HG02610 (cell line): Measurements from ENCODE around the gene CTNNA1.
A peak's percentile ranks its signal among the peaks of the same experiment; 100 is the strongest.

Source experiments
- ATAC-seq: cut with Tn5 transposase; IDR thresholded peaks from one replicate; pipeline ENCODE4 v1.9.1; 2021; ENCODE audit warnings: mild to moderate bottlenecking, moderate library complexity; ENCODE audit not compliant: unreplicated experiment

Gene CTNNA1

GRCh38 chr5:138945421-138946240, 192.4 kb downstream of the CTNNA1 start:
- ATAC-seq: no peak

GRCh38 chr5:138946241-138946623, 193.0 kb downstream of the CTNNA1 start:
- ATAC-seq: no peak

GRCh38 chr5:138946831-138947560, 193.8 kb downstream of the CTNNA1 start:
- no peak for ATAC-seq

GRCh38 chr5:138947780-138948179, 194.6 kb downstream of the CTNNA1 start:
- ATAC-seq: no peak

- ATAC-seq: no peak
Observed at GRCh38 chr5:138948471-138949222, 195.4 kb downstream of the CTNNA1 start.

GRCh38 chr5:138949223-138949574, 196.0 kb downstream of the CTNNA1 start:
- no peak for ATAC-seq

GRCh38 chr5:138949988-138950387, 196.8 kb downstream of the CTNNA1 start:
- ATAC-seq: no peak

- no peak for ATAC-seq
Observed at GRCh38 chr5:138950421-138951031, 197.3 kb downstream of the CTNNA1 start.

GRCh38 chr5:138951091-138951985, 198.1 kb downstream of the CTNNA1 start:
- no peak for ATAC-seq

GRCh38 chr5:138951986-138952735, 198.9 kb downstream of the CTNNA1 start:
- ATAC-seq: no peak

GRCh38 chr5:138952962-138953361, 199.7 kb downstream of the CTNNA1 start:
- ATAC-seq: no peak

GRCh38 chr5:138953387-138954256, 200.4 kb downstream of the CTNNA1 start:
- ATAC-seq: peak; percentile 60

GRCh38 chr5:138954257-138955012, 201.2 kb downstream of the CTNNA1 start:
- ATAC-seq: no peak

GRCh38 chr5:138955013-138955660, 201.9 kb downstream of the CTNNA1 start:
- no peak for ATAC-seq

- no peak for ATAC-seq
Observed at GRCh38 chr5:138955671-138956295, 202.6 kb downstream of the CTNNA1 start.

- ATAC-seq: no peak
Observed at GRCh38 chr5:138956801-138957200, 203.6 kb downstream of the CTNNA1 start.
